LoVo (cell line): ENCODE data around the gene TMEM185A.
"Not testable (repeated sequence)": the region's sequence is repeated elsewhere in the genome, so short reads cannot be mapped to it uniquely, and the experiment has no call there.

Experiments used
- DNase-seq: peaks from one replicate; pipeline ENCODE4 v3.0.0-alpha.2; 2016; ENCODE audit warnings: low spot score

TMEM185A gene

GRCh38 chrX:149631234-149632165 lies at the start of gene TMEM185A:
Gene TMEM185A, minus strand, starts transcription at chrX:149631792. Its CDS starts 212 bp downstream, at chrX:149631580.
- peak; percentile 56 for DNase-seq

GRCh38 chrX:149681182-149681581 lies 49.6 kb upstream of the TMEM185A start:
- DNase-seq, result no peak

DNA sequence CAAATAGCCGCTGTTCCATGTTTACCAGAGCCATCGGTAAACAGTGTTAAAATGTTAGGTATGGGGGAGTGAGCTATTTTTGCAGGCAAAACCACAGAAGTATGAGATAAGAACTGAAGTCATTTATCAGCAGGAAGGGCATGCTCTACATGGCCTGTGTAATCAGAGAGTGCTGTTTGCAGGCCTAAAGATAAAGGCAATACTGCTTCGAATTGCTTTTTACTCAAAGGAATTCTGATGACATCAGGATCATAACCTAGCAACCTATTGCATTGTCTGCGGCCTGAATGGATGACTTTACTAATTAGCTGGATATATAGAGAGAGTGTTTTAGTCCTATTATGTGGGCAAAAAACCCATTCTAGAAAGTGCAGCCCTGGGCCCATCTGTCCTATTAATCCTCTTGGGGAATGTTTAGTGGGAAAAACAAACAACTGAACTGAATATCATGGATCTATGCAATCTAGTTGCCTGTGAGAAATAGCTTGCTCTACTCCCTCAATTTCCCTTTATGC lies 47.6 kb upstream of the TMEM185A start:
- not testable (repeated sequence) for DNase-seq

DNA sequence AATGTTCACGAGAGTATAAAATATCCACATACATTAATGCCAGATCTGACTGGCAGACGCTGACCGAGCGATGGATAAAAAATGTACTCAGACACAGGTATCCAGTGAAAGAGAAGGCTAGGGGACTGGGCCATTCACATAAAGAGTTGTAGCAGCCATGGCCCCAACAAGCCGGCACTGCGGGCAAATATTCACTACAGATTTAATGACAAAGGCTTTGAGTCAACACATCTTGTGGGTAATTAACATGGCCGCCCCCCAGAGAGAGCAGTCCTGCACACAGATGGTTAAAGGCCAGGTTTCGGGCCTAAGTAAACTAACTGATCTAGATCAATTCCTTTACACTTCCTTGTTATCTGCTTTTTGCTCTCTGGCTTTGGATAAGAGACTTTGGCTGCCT lies 44.0 kb upstream of the TMEM185A start:
- not testable (repeated sequence) for DNase-seq

GRCh38 chrX:149675088-149675487 lies 43.5 kb upstream of the TMEM185A start:
- DNase-seq, result not testable (repeated sequence)

DNA sequence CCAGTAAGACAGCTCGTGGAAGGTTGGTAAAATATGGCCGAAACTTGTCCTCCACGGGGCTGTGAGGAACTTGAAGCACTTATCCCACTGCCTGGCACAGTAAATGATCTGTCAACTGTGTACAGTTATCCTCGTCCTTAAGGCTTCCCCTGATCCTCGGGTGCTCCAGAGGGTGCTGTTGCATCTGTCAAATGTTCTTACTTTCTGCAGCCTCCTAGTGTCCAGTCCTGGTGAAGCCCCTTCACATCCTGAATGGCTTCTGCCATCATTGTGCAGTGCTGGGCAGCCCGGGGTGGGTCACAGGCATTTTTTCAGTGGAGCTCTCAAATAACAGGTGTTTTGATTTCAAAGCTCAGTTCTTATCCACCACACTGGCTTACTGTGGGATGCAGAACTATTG lies 29.0 kb upstream of the TMEM185A start:
- DNase-seq, result not testable (repeated sequence)

- DNase-seq, result not testable (repeated sequence)
These were observed 24.8 kb upstream of the TMEM185A start for GRCh38 chrX:149656260-149656884.

DNA sequence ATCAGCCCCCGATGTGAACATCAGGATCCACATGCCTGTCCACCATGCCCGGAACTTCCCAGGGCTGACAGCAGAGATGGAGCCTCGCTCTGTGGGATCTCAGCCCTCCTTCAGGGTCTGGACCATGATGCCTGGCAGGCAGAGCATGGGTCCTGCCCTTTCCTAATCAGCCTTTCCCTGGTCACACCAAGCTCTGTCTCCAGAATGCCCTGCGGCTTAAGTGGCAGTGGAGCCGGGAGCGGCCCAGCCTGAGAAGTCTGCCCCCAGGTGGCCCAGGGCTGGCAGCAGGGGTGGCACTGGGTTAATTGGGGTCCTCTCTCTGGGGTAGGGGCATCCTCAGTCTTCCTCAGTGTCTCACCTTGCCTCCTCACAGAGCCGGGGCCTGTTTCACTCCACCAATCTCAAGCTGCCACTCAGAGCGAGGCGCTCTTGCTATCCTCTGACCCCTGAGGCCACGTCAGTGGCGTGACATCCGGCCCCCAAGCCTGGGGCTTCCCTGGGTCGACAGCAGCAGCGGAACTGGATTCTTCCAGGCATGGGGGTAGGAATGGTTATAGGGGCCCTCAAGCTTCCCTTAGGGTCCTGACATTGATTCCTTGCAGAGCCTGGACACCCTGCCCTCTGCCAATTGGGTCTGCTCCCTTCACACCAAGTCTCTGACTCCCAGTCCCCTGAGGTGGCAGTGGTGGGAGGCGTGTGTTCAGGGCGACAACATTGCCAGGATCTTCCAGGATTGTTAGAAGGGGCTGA lies 20.8 kb upstream of the TMEM185A start:
- no peak for DNase-seq

DNA sequence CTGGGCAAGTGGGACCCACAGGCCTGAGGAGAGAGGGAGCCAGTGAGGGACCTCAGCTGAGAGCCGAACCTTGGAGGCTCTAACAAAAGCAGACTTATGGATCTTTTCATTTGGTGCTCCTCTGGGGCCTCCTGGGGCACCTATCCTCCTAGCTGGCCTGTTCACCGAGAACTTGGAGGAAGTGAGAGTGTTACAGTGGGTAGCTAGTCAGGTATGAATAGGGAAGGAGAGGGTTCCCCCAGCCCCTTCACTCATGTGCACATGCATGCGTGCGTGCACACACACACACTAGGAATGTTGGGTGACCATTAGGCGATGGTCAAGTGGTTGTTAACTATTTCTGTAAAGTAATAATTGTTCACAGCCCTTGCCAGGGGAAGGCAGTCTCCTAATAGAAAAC lies 18.6 kb upstream of the TMEM185A start:
- DNase-seq, result no peak

DNA sequence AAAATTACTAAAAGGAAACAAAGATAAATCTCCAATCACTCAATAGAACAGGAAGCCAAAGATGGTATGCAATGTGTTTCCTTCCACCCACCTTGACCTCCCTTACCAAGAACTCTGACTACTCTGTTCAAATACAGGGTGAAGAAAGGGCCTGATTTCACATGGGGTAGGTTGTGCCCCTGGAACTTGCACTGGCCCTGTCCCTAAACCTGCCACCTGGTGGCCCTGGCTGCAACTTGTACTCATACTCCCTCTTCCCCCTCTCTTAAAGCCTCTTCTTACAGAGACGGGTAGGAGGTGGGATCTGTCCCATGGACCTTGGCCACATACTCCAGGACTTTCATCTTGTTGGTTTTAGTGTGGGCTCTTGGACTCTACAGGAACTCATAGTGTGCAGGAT lies 17.3 kb upstream of the TMEM185A start:
- DNase-seq, result no peak

- DNase-seq, result no peak
These were observed 15.9 kb upstream of the TMEM185A start for GRCh38 chrX:149647505-149647904.

DNA sequence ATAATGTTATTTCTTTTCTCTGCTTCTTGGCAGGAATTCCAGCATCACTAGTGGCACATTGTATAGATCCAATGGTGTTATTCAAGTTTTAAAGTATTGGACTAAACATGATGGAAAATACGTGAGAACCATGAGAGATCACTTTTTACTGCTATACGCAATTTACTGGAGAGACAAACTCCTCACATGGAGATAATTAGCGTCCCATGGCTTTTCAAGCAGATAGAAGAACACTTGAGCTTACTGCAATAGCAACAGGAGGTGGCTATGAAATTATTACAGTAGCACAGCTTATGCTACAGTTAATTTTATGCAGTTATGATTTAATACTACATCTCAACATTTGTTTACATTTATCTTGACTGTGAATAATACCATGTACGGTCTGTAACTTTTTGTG lies 11.9 kb upstream of the TMEM185A start:
- DNase-seq, result no peak

- no peak for DNase-seq
These were observed 10.2 kb upstream of the TMEM185A start for GRCh38 chrX:149641835-149642234.

DNA sequence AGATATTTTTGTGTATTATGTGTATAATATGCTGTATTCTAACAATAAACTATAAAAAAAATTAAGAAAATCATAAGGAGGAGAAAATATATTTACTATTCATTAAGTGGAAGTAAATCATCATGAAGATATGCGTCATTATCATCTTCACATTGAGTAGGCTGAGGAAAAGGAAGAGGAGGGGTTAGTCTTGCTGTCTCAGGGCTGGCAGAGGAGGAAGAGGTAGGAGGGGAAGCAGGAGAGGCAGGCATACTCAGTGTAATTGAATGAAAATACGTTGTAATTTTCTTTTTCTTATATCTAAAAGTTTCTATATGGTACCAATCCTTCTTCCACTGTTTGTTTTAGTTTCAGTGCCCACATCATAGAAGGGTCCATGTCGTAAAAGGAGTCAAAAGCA lies 9.8 kb upstream of the TMEM185A start:
- no peak for DNase-seq

DNA sequence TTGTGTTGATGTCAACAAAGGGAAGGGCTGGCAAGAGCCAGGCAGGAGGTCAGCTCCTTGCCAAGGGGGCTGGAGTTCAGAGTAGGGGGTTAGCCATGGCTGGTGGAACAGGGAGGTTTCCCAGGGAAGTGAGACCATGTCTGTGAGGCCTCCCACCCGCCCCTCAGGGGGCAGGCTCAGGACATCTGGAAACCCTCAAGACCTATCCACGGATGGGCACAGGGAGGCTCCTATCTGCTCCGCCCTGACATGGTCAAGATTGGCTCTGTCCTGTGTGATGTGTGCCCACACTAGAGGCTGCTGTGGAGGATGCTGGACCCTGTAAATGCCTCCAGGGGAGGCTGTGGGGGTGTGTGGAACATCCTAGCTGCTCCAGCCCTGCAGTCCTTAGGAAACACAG lies 8.0 kb upstream of the TMEM185A start:
- no peak for DNase-seq

GRCh38 chrX:149638860-149639259 lies 7.3 kb upstream of the TMEM185A start:
- no peak for DNase-seq

DNA sequence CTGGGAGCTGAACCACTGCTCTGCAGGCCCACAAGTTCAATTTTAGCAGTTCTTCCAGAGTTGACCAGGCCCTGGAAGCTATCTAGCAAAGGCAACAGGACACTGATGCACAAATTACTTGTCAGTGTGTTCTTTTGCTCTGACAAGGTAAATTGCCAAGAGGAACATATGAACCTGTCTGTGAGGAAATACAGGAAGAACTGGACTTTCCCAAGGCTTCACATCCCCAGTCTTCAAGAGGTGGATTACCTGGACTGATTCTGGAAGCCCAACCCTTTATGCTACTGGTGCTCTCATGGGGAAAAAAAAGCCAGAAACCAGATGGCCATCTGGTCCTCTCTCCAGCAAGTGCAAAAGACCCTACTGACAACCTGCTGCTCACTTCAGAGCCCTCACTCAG lies 1.9 kb upstream of the TMEM185A start:
- no peak for DNase-seq

DNA sequence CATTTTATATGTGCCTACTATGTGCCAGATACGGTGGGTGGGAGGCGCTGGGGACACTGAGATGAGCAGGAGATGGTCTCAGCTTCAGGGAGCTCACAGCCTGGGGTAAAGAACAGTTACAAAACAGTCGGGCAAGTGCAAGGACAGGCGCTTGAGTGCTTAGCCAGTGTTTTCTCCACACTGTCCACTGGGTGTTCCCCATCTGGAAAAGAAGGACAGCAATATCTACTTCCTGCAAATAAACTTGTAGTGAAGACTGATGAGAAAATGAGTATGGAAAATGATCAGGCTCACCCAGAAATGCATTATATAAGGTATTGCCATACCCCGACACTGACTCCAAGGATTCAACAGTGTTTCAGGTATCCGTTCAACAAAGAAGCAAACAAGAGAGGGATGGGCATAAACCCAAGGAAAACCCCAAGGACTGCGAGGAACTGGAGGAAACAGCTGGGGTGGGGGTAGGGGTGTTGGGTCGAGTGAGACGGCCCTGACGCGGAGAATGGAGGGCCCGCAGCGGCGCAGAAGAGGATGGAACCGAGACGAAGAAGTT lies 835 bp downstream of the TMEM185A start:
- DNase-seq, result peak; percentile 1

DNA sequence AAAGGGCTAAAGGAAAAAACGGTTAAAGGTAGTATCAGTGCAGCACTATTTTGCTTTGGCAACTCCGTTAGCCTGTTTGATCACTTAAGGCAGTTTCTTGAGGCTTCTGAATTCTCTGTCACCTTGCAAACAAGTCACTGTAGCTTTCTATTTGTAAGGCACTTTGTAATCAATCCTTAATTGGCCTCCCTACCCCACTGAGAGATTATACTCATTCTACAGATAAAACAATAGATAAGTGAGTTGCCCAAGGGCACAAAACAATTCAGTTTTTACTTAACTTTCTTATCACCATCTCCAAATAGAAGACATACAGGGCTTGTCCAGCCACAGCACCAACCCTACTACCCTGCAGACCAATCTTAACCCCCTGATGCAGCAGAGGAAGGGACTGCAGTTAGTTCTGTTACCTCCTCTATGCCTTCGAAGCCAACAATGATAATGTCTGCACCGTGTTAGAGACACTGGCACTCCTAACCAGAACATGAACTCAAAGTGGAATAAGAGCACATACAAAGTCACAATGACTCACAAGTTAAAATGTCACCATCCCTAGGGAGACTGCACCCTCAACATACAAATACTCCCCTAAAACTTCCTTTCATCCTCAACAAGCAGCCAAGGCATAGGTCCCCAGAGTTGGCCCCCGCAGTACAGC lies 1.7 kb downstream of the TMEM185A start:
- DNase-seq, result no peak

- DNase-seq, result no peak
These were observed 2.8 kb downstream of the TMEM185A start for GRCh38 chrX:149628768-149629167.

DNA sequence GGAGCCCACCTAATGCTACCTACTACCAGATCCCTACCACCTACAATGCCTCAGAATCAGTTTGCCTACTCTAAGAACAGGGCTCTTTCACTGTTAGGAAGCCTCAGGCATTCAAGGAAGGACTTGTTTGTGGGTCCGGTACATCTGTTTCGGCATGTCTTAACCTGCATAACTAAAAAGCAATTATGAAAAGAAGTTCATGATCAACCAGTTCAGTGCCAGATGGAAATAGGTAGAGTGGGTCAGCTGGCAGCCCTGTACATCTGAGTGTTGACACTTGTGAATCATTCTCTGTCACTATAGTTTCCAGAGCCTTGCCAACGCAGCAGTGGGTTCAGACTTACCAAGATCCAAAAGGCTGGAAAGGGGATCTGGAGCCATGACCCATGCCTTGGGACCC lies 3.3 kb downstream of the TMEM185A start:
- DNase-seq, result no peak

DNA sequence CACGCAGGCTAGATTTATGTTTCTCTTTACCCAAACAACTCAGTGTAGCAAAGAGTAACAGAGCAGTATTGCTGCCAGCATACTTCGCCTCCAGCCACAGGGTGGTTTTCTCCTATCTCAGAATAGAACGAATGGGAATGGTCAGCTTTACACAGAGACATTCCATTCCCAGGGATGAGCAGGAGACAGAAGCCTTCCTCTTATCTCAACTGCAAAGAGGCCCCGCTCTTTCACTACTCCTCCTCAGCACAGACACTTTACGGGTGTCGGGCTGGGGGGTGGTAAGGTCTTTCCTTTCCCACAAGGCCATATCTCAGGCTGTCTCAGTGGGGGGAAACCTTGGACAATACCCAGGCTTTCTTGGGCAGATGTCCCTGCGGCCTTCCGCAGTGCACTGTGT lies 4.8 kb downstream of the TMEM185A start:
- not testable (repeated sequence) for DNase-seq
